Esophagus squamous epithelium (tissue), 5 donors: Measurements from ENCODE around the gene KRTAP1-1. TPM values are rescaled to one million over a fixed set of nuclear protein-coding genes. Genes with fewer than 3 reads are reported as not detected.
"Not testable (repeated sequence)": the region's sequence is repeated elsewhere in the genome, so short reads cannot be mapped to it uniquely, and the experiment has no call there.

Experiments
- DNase-seq: peaks from one replicate; lab custom pipeline; 2025; lab: John Stamatoyannopoulos, UW
- H3K27ac ChIP-seq, 4 donors: fragments of 200-600 bp; sonication (generic); one replicate each; pipeline ENCODE4 v1.5.1; 2016 to 2019; ENCODE audit warnings: mild to moderate bottlenecking in 1 of 4
- H3K27me3 ChIP-seq, 4 donors: fragments of 200-600 bp; sonication (generic); 1 replicate in 3 of 4; 2 replicates in 1 of 4; pipeline versions ENCODE4 v1.5.1 to v1.6.0; 2017 to 2021; ENCODE audit warnings: antibody characterized with exemption in 1 of 4
- H3K36me3 ChIP-seq, 3 donors: fragments of 200-600 bp; sonication (generic); one replicate each; pipeline ENCODE4 v1.5.1; 2016 to 2019
- H3K4me1 ChIP-seq, 3 donors: fragments of 200-600 bp; sonication (generic); one replicate each; pipeline ENCODE4 v1.5.1; 2017 to 2019
- H3K4me3 ChIP-seq, 4 donors: fragments of 200-600 bp; sonication (generic); 1 replicate in 3 of 4; 2 replicates in 1 of 4; pipeline ENCODE4 v1.5.1; 2016 to 2019; ENCODE audit warnings: mild to moderate bottlenecking in 2 of 4, moderate library complexity in 1 of 4
- H3K9me3 ChIP-seq, 3 donors: fragments of 200-600 bp; sonication (generic); one replicate each; pipeline ENCODE4 v1.5.1; 2016 to 2019
- POLR2A ChIP-seq, 4 donors: fragments of 450-650 bp; IDR thresholded peaks; one replicate each; pipeline ENCODE4 v1.6.1; 2017; ENCODE audit warnings: antibody characterized with exemption in 4 of 4, mild to moderate bottlenecking in 4 of 4, moderate library complexity in 3 of 4
- WGBS, 2 donors: methylation state at CpG; one replicate each; pipeline ENCODE4 v1.1.5; 2018; 5-methylcytosine and 5-hydroxymethylcytosine counted together
- intact Hi-C: fragments of 100-400 bp; cut with DNase I; formaldehyde crosslinking; loops from one replicate; pipeline ENCODE4 v1.15.0; 2022
- total RNA-seq, 4 donors: library from RNA; depleted of rRNA; stranded (reverse); fragments of >200 nt; gene quantifications; one replicate each; pipeline ENCODE4 v1.1.0, GENCODE V29; 2016
- TF ChIP-seq, protein P1 (sequence below), 6 experiments: fragments of 450-650 bp in 4 of 6; fragments of 200-600 bp in 2 of 6; sonication (generic) in 2 of 6; IDR thresholded peaks; one replicate each; pipeline ENCODE4 v1.5.1; 2016 to 2019; ENCODE audit warnings: antibody characterized with exemption in 6 of 6, mild to moderate bottlenecking in 4 of 6, moderate library complexity in 4 of 6
- donor health status: DM: yes; HTN: yes; CAD: no.

Gene KRTAP1-1
- total RNA-seq, 4 donors from 2014 or later: not detected

DNA sequence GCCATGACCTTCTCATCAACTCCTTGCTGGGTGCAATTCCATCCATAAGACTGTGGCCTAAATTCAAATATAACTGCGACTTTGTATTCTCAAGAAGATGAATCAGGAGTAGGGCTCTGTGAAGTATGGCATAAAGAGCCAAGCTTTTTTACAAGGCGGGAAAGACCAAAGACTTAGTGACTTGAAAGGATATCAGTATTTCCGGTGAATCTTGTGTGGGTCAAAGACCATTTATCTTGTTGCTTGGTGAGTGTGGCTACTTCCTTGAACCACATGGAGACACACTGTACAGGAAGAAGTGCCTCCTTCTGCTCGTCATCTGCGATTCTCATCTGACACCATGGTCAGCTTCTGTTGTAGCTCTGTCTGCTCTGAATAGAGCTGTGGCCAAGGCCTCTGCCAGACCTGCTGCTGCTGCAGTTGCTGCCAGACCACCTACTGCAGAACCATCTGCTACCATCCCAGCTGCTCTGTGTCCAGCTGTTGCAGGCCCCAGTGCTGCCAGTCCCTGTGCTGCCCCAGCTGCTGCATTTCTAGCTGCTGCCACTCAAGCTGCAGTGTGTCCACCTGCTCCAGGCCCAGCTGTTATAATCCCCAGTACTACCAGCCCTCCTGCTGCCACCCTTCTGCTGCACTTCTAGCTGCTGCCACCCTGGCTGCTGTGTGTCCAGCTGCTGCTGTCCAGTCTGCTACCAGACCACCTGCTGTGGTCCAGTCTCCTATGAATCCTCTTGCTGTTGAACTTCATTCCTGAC, 30.5 kb upstream of the KRTAP1-1 start:
- Histone ChIP-seq H3K9me3 (no peaks in the 10 kb centered on the region), H3K4me1 (no peaks in the 10 kb centered on the region), H3K4me3 (no peak overlapping the region), H3K36me3 (no peaks in the 10 kb centered on the region), H3K27me3 (peaks cover 0 to 15% (median 0%) of the 10 kb centered on the region in 4 donors), H3K27ac (no peak overlapping the region)
- TF ChIP-seq, protein P1, sequence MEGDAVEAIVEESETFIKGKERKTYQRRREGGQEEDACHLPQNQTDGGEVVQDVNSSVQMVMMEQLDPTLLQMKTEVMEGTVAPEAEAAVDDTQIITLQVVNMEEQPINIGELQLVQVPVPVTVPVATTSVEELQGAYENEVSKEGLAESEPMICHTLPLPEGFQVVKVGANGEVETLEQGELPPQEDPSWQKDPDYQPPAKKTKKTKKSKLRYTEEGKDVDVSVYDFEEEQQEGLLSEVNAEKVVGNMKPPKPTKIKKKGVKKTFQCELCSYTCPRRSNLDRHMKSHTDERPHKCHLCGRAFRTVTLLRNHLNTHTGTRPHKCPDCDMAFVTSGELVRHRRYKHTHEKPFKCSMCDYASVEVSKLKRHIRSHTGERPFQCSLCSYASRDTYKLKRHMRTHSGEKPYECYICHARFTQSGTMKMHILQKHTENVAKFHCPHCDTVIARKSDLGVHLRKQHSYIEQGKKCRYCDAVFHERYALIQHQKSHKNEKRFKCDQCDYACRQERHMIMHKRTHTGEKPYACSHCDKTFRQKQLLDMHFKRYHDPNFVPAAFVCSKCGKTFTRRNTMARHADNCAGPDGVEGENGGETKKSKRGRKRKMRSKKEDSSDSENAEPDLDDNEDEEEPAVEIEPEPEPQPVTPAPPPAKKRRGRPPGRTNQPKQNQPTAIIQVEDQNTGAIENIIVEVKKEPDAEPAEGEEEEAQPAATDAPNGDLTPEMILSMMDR (IDR thresholded peaks at IDR 0.05): no peak
- no peak for TF ChIP-seq POLR2A (IDR thresholded peaks at IDR 0.05)
- WGBS, 2 donors: 80 to 84% methylated on average over 5 of the region's 5 CpGs
- DNase-seq: no peak
- intact Hi-C loops: no loop called here

DNA sequence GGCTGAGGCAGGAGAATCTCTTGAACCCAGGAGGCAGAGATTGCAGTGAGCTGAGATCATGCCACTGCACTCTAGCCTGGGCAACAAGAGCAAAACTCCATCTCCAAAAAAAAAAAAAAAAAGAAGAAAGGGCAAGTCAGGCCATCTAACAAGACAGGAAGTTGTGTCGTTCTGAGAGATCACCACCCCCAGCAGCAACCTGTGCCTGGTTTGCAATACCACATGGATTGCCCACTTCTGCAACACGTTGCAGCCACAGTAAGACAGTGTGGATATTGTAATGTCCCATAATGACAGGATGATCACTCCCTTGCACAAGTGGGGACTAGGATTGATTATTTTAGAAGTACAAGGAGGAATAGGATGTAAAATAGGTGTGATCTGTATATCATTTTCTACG, 27.8 kb upstream of the KRTAP1-1 start:
- Histone ChIP-seq H3K4me3 (no peak overlapping the region), H3K36me3 (no peaks in the 10 kb centered on the region), H3K9me3 (no peaks in the 10 kb centered on the region), H3K27ac (no peak overlapping the region), H3K27me3 (no peaks in the 10 kb centered on the region), H3K4me1 (no peaks in the 10 kb centered on the region)
- WGBS, 2 donors: 55 to 80% methylated on average over 3 of the region's 3 CpGs
- no peak for DNase-seq
- TF ChIP-seq POLR2A (IDR thresholded peaks at IDR 0.05): no peak
- TF ChIP-seq, protein P1 (IDR thresholded peaks at IDR 0.05): no peak
- intact Hi-C loops: no loop called here

DNA sequence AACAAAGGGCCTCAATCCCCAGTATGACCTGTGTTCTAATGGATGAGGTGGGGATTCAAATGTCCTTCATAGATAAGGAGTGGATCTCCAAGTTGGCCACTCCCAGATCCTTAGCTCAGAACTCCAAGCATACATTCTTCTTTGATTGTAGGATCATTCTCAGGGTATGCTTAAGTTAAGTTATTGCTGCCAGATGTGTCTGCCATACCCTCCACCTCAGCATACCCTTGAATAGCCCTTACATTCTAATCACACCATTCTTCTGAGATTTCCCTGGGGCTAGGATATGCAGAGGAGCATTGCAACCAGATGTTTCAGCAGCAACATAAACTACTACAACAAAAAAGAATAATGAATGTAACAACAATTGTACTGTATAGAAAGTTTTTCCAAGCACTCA, 26.0 kb upstream of the KRTAP1-1 start:
- Histone ChIP-seq H3K27me3 (no peaks in the 10 kb centered on the region), H3K27ac (no peak overlapping the region)
- intact Hi-C loops: no loop called here

DNA sequence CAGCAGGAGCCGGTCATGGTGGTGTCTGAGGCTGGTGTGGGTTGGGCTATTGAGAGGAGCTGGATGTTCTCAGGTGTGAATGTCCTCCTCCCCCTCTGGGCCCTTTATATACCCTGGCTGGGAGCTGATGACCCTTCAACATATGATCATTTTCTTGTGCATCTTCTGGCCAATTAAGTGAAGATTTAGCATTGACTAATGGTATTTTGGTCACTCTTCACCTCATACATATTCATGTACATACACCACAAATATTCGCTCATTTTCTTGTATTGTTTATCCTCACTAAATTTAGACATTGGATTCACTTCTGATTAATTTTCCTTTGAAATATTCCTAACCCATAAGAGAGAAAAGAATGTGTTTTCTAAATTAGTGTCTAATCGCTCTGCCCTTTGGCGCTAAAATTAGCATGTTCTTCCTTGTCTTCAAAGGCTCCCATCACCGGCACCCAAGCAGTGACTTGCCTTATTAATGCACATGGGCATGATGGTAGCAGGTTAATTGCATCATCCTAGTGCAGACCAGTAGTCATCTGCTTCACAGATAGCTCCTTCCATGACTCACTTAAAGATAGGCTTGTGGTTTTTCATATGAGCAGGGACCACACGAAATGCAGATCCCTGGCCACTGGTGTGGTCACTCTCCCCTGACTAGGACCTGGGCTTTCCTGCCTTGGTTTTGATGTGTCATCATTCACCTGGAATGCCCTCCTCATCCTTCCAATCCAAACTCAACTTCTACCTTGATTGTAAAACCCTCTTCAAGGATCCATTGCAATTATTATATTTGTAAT, 24.8 kb upstream of the KRTAP1-1 start, which contains the start of gene KRTAP2-4:
TSS of gene KRTAP2-4 (minus strand) at position 51 of the 796 bp plus-strand sequence. CDS start at position 17, 34 bp downstream.
- TF ChIP-seq, protein P1 (IDR thresholded peaks at IDR 0.05): no peak
- intact Hi-C loops: no loop called here
- no peak for DNase-seq

More for the DNA sequence above, 26.0 kb upstream of the KRTAP1-1 start:
- Histone ChIP-seq H3K9me3 (no peaks in the 10 kb centered on the region), H3K4me1 (no peaks in the 10 kb centered on the region), H3K4me3 (no peak overlapping the region), H3K36me3 (no peaks in the 10 kb centered on the region)
- TF ChIP-seq, protein P1 (IDR thresholded peaks at IDR 0.05): no peak
- TF ChIP-seq POLR2A (IDR thresholded peaks at IDR 0.05): no peak
- DNase-seq: no peak

DNA sequence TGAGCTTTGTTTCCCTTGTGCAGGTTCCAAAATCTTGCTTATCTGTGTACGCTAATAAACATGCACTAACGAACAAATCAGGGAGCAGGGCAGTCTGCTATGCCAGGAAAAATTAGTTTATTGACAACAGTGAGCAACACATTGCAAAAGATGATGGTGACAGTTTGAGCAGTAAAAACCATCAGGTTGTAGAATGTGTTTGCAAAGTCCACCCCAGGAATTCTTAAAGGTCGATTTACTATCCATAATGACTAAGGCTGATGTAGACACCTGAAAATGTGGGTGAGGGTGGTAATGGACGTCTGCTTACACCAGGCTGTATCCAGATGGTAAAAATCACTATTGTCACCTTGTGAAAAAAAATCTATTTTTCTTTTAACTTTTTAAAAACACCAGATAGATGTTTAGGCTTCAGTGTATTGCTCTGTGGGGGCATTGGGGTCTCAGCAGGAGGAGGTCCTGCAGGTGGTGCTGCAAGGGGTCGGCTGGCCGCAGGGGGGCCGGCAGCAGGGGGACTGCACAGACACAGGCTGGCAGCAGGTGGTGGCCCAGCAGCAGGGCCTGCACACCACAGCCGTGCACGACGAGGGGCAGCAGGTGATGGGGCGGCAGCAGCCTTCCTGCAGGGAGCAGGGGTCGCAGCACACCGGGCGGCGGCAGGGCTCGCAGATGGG, 23.9 kb upstream of the KRTAP1-1 start:
- intact Hi-C loops, H3K4me1 ChIP-seq, H3K36me3 ChIP-seq, DNase-seq, H3K4me3 ChIP-seq, H3K27me3 ChIP-seq, H3K9me3 ChIP-seq, H3K27ac ChIP-seq: not testable (repeated sequence)
- 62 to 86% methylated on average over 4 to 7 of the region's 16 CpGs for WGBS, 2 donors

More for the DNA sequence above, 24.8 kb upstream of the KRTAP1-1 start, which contains the start of gene KRTAP2-4:
- no peaks in the 10 kb centered on the region for H3K4me1 ChIP-seq
- H3K9me3 ChIP-seq: no peaks in the 10 kb centered on the region
- no peak within 1 kb of the TSS for H3K27ac ChIP-seq
- H3K4me3 ChIP-seq: no peak within 1 kb of the TSS
- WGBS, 2 donors: 41 to 53% methylated on average over 5 of the region's 6 CpGs
- no peaks in the 10 kb centered on the region for H3K36me3 ChIP-seq
- no peaks in the 10 kb centered on the region for H3K27me3 ChIP-seq
